Lower leg skin (tissue), 4 donors: ENCODE measurements around the gene TANC1. TPM values are rescaled to one million over a fixed set of nuclear protein-coding genes. Genes with fewer than 3 reads are reported as not detected.

ENCODE experiments used
- DNase-seq, 2 donors: peaks; one replicate each; pipeline ENCODE4 v3.0.0-alpha.2; 2019; ENCODE audit warnings: low spot score in 2 of 2
- H3K4me3 ChIP-seq: fragments of 200-600 bp; sonication (generic); 2 replicates; pipeline ENCODE4 v1.5.1; 2017; ENCODE audit warnings: mild to moderate bottlenecking, low read depth; ENCODE audit not compliant: poor library complexity, severe bottlenecking
- CTCF ChIP-seq, 3 donors: fragments of 450-650 bp; IDR thresholded peaks; one replicate each; pipeline ENCODE4 v1.5.1; 2016; ENCODE audit warnings: antibody characterized with exemption in 3 of 3, mild to moderate bottlenecking in 3 of 3, moderate library complexity in 2 of 3
- POLR2A ChIP-seq, 2 donors: fragments of 450-650 bp; IDR thresholded peaks; one replicate each; pipeline ENCODE4 v1.6.1; 2016 to 2017; ENCODE audit warnings: antibody characterized with exemption in 2 of 2, mild to moderate bottlenecking in 1 of 2, moderate library complexity in 1 of 2
- WGBS, 2 donors: methylation state at CpG; one replicate each; pipeline ENCODE4 v1.1.5; 2018; 5-methylcytosine and 5-hydroxymethylcytosine counted together
- intact Hi-C: fragments of 100-400 bp; cut with DNase I; formaldehyde crosslinking; loops from one replicate; pipeline ENCODE4 v1.15.0; 2023; ENCODE audit warnings: low total_unique reads
- total RNA-seq, 4 donors: library from RNA; depleted of rRNA; stranded (reverse); fragments of >200 nt; gene quantifications; one replicate each; pipeline ENCODE4 v1.1.0, GENCODE V29; 2016

Gene TANC1
- total RNA-seq, 4 donors from 2014 or later, result 65.8 to 111 (median 93.6) TPM

- TF ChIP-seq POLR2A (IDR thresholded peaks at IDR 0.05), result no peak
- no peak for TF ChIP-seq CTCF (IDR thresholded peaks at IDR 0.05)
- 89 to 92% methylated on average over 12 of the region's 12 CpGs for WGBS, 2 donors
- no peak for DNase-seq
- H3K4me3 ChIP-seq, result no peak overlapping the region
- intact Hi-C loops, result no loop called here
Observed at GRCh38 chr2:159192371-159192918, 224.0 kb downstream of the TANC1 start.

DNA sequence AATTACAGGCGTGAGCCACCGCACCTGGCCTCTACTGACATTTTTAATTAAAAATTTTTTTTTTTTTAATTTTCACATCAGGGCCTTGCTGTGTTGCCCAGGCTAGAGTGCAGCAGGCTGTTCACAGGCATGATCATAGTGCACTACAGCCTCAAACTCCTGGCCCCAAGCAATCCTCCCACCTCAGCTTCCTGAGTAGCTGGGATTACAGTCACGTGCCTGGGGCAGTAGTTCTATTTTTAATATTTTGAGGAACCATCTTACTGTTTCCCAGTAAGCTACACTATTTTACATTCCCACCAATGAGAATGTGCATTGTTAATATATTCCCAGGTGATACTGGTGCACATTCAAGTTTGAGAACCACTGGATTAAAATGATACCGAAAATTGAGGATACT, 225.4 kb downstream of the TANC1 start:
- TF ChIP-seq POLR2A (IDR thresholded peaks at IDR 0.05) (no peak), CTCF (IDR thresholded peaks at IDR 0.05) (no peak)
- intact Hi-C loops, result no loop called here
- 94% methylated on average over 4 of the region's 4 CpGs for whole genome bisulfite sequencing, 2 donors
- no peak for DNase-seq
- no peak overlapping the region for H3K4me3 ChIP-seq

DNA sequence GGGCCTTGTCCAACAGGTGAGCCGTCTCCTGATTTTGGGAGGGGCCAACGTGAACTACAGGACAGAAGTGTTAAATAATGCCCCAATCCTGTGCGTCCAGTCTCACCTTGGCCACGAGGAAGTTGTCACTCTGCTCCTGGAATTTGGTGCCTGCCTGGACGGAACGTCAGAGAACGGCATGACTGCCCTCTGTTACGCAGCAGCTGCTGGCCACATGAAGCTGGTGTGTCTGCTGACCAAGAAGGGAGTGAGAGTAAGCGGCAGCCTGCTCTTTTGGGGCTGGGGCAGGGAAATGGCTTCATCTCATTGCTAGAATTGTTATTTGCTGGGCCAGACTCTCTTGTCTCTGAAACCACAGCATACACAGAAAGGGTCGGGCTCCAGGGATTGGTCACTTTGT, 225.8 kb downstream of the TANC1 start:
- intact Hi-C loops, result no loop called here
- 91 to 92% methylated on average over 10 of the region's 10 CpGs for WGBS, 2 donors
- TF ChIP-seq CTCF (IDR thresholded peaks at IDR 0.05), result no peak
- no peak for TF ChIP-seq POLR2A (IDR thresholded peaks at IDR 0.05)
- no peak overlapping the region for H3K4me3 ChIP-seq
- DNase-seq, result no peak

- TF ChIP-seq POLR2A (IDR thresholded peaks at IDR 0.05), result no peak
- no peak for TF ChIP-seq CTCF (IDR thresholded peaks at IDR 0.05)
- H3K4me3 ChIP-seq, result no peak overlapping the region
- intact Hi-C loops, result no loop called here
- 92% methylated on average over 6 of the region's 6 CpGs for WGBS, 2 donors
- DNase-seq, result no peak
Observed at GRCh38 chr2:159195697-159196096, 227.3 kb downstream of the TANC1 start.

- WGBS, 2 donors, result 93 to 99% methylated on average over 14 of the region's 14 CpGs
- TF ChIP-seq POLR2A (IDR thresholded peaks at IDR 0.05) (no peak), CTCF (IDR thresholded peaks at IDR 0.05) (no peak)
- intact Hi-C loops, result no loop called here
- DNase-seq, result no peak
- H3K4me3 ChIP-seq, result no peak overlapping the region
Observed at GRCh38 chr2:159196393-159196925, 228.0 kb downstream of the TANC1 start.

DNA sequence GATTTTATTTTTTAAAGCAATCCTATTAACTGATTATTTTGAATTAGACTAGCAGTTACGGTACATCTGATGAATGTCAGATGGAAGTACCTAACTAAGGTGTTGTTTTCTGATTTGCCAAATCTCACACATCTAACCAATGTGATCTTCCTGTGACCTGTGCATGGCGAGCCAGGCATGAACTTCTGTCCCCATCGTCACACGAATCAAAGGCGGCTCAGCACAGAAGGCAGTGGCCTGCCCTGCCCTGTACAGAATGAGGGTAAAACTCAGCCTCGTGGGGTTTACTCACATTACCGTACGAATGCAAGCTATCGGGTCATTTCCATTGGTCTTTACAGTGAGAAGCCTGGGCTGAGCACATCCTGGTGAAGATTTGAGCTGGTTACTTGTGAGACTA, 230.8 kb downstream of the TANC1 start:
- intact Hi-C loops, result no loop called here
- H3K4me3 ChIP-seq, result no peak overlapping the region
- 93 to 94% methylated on average over 9 of the region's 9 CpGs for WGBS, 2 donors
- no peak for TF ChIP-seq CTCF (IDR thresholded peaks at IDR 0.05)
- TF ChIP-seq POLR2A (IDR thresholded peaks at IDR 0.05), result no peak
- DNase-seq, result no peak
